GM12873 (cell line): ENCODE measurements around the gene AP3S2.

Experiments used
- TF ChIP-seq, protein P1 (sequence below): IDR thresholded peaks from 2 replicates; pipeline ENCODE4 v1.5.1; 2012; ENCODE audit warnings: low read depth, mild to moderate bottlenecking, moderate library complexity, low read length, control low read depth; ENCODE audit not compliant: insufficient read depth; ENCODE audit errors: missing control alignments

AP3S2 gene

DNA sequence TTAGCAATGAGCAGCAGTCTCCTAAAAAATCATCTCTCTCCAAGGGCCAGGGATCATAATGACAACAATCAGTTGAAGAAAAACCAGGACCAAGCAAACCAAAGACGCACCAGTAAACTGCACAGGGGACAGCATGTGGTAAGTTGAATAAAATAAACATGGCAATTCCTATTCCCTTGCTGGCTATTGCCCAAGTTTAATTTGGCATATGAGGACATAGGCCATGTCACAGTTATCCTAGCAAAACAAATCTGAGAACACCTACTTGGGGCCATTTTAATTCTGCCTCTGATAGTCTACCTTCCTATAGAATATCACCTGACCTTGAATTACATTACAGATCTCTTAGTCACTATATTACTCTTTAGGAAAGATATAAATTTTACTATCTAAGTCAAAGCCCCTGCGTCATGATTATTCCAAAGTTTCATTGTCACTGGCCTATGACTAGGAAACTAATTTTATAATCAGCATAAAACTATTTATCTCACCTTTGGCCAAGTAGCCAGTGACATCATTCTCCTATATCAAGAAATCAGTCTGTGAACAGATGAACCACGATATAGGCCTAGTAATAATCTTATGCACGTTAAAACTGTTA, 23.0 kb downstream of the AP3S2 start:
- TF ChIP-seq, protein P1, sequence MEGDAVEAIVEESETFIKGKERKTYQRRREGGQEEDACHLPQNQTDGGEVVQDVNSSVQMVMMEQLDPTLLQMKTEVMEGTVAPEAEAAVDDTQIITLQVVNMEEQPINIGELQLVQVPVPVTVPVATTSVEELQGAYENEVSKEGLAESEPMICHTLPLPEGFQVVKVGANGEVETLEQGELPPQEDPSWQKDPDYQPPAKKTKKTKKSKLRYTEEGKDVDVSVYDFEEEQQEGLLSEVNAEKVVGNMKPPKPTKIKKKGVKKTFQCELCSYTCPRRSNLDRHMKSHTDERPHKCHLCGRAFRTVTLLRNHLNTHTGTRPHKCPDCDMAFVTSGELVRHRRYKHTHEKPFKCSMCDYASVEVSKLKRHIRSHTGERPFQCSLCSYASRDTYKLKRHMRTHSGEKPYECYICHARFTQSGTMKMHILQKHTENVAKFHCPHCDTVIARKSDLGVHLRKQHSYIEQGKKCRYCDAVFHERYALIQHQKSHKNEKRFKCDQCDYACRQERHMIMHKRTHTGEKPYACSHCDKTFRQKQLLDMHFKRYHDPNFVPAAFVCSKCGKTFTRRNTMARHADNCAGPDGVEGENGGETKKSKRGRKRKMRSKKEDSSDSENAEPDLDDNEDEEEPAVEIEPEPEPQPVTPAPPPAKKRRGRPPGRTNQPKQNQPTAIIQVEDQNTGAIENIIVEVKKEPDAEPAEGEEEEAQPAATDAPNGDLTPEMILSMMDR = no peak

DNA sequence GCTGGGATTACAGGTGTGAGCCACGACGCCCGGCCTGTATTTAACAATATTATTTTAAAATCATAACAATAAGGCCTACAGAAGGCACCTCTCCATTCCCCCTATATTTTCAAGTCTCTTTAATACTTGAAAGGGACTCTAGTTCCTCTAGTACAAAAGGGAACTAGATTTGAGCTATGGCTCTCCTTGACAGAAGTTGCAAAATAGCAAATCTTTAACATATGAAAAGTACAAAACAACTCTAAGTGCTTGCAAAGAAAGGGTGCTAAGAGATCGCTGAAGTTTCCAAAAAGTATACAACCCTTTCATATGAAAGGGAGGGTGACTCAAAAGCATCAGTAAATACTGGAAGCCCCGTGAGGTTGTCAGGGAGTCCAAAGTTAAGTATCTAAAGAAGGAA, 23.8 kb downstream of the AP3S2 start:
- TF ChIP-seq, protein P1 = no peak

DNA sequence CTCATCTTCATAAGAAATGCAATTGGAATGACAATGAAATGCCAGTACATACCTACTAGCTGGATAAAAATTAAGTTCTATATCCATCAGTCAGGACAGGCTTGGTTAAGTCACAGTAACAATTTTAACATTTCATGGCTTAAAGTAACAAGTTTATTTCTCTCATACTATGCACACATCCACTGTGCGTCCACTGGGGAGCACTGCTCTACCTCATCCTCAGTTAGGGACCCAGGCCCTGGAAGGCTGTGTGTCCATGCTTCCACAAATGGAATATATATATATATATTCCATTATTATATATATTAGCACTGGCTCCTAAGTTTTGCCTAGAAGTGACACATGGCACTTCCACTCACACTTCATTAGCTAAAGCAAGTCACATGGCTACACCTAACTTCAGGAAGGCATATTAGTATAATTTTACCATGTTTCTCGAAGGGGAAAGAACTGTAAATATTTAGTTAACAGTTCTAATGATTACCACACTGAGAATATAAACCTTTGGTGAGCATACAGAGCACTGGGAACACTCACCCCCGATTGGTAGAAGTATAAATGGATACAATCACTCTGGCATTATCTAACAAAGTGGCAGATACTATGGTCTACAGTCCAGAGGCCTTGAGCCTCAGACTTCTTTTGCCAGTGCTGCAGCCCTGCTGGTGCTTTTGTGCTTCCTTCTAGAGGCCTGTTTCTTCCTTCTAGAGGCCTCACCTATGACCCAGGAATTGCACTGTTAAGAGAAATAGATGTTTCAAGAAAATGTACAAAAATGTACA, 28.6 kb downstream of the AP3S2 start:
- TF ChIP-seq, protein P1 = no peak

DNA sequence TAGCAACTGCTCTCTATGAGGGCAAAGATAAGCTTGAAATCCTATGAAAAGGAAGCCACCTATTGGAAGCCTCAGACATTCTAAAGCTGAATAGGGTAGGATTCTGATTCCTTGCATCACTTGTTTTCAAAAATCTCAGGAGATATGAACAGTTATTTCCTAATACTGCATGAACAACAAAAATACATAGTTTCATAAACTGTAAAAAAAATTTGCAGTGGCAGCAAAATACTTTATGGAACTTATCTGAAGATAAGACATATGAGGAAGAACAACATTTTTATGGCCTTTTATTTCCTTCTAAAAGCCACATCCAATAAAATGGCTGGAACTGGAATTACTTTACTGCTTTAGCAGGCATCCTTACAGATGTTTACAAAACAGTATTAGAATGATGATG, 29.9 kb downstream of the AP3S2 start:
- TF ChIP-seq, protein P1 = no peak

DNA sequence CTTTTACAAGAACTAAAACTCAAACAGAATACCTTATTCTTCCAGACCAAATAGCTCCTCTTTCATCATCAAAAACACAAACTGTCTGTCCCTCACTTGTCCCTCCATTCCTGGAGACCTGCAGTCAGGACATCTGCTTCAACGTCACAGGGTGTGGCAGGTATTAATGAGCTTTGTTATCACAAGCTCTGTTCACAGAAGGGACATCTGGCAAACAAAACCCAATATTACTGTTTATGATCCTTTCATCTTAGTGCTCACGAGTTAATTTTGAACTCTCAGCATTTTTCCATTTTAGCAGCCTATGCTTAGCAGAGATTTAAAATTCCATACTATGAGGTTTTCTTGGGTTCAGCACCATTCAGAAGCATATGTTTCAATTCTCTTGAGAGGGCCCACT, 32.9 kb downstream of the AP3S2 start:
- TF ChIP-seq, protein P1 = no peak

DNA sequence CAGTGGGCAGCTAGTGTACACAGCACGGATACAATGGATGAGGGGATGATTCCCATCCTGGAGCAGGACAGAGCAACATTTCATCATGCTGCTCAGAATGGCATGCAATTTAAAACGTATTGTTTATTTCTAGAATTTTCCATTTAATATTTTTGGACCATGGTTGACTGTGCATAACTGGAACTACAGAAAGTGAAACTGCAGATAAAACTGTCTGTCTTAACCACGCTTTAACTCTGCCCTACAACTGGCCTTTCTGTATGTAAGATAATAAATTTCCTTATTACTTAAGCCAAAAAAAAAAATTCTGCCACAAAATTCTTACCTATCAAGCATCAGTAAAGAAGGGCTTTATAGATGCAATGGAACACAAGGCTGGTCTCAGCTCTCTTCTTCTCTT, 33.4 kb downstream of the AP3S2 start:
- TF ChIP-seq, protein P1 = no peak

DNA sequence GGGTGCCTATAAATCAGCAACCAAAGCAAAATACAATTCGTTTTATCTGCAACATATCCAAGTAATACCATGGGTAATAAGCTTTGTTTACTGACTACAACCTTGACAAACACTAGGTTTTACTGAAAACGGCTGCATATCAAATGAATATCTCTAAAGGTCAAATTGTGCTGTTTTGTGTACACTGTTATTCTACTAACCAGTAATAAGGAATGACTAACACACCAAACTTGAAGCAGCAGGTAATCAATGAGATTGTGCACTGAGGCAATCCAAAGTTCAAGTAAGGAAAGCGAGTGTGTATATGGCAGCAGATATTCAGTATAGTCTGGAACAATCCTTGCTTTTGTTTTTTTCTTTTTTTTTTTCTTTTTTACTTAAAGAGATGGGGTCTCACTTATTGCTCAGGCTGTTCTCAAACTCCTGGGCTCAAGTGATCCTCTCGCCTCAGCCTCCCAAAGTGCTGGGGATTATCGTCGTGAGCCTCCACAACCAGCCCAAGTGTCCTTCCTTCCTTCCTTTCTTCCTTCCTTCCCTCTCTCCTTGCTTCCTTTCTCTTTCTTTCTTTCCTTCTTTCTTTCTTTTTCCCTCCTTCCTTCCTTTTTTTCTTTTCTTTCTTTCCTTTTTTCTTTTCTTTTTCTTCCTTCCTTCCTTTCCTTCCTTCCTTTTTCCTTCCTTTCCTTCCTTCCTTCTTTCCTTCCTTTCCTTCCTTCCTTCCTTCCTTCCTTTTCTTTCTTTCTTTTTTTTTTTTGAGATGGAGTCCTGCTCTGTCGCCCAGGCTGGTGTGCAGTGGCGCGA, 34.9 kb downstream of the AP3S2 start:
- TF ChIP-seq, protein P1 = no peak
